GM20000 (cell line): ENCODE measurements around the gene SEPTIN2.

Source experiments
- DNase-seq: peaks from one replicate; pipeline ENCODE4 v3.0.0; 2012; ENCODE audit warnings: low spot score
- CTCF ChIP-seq: IDR thresholded peaks from 2 replicates; pipeline ENCODE4 v1.5.1; 2012; ENCODE audit warnings: mild to moderate bottlenecking, control low read depth; ENCODE audit errors: extremely low read depth, missing control alignments

SEPTIN2 gene

GRCh38 chr2:241325257-241325656, 9.5 kb downstream of the SEPTIN2 start:
- TF ChIP-seq CTCF, result no peak
- no peak for DNase-seq

GRCh38 chr2:241329669-241330615, 14.2 kb downstream of the SEPTIN2 start:
- no peak for TF ChIP-seq CTCF
- no peak for DNase-seq

GRCh38 chr2:241330616-241330981, 14.9 kb downstream of the SEPTIN2 start:
- TF ChIP-seq CTCF, result no peak
- DNase-seq, result no peak

GRCh38 chr2:241334813-241335212, 19.1 kb downstream of the SEPTIN2 start:
- no peak for TF ChIP-seq CTCF
- DNase-seq, result no peak

- TF ChIP-seq CTCF, result no peak
- no peak for DNase-seq
Measured at GRCh38 chr2:241339839-241340630, 24.3 kb downstream of the SEPTIN2 start.

GRCh38 chr2:241340631-241341163, 25.0 kb downstream of the SEPTIN2 start:
- no peak for DNase-seq
- no peak for TF ChIP-seq CTCF
